GM21367 (cell line): ENCODE measurements around the gene TMOD1.

ENCODE experiments used
- ATAC-seq: cut with Tn5 transposase; IDR thresholded peaks from one replicate; pipeline ENCODE4 v1.9.1; 2021; ENCODE audit not compliant: unreplicated experiment

Gene TMOD1

DNA sequence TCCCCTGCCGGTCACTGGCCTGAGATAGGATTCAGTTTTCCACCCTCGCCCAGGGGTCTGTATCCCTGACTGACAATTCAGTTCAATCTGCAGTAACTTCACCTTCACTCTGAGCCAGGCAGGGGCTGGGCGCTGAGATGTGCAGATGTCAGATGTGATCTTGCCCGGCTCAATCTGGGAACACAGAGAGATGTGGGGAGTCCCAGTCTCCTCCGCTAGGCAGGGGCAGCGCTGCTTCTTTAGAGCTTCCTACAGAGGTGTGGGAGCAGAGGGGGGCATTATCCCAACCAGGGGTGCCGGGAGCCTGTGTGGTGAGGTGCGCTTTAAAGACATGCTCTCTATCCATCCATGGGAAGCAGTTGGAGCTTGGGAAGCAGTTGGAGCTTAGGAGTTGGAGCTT lies 14.6 kb downstream of the TMOD1 start:
- no peak for ATAC-seq

GRCh38 chr9:97517331-97518089 lies 16.0 kb downstream of the TMOD1 start:
- ATAC-seq = no peak

DNA sequence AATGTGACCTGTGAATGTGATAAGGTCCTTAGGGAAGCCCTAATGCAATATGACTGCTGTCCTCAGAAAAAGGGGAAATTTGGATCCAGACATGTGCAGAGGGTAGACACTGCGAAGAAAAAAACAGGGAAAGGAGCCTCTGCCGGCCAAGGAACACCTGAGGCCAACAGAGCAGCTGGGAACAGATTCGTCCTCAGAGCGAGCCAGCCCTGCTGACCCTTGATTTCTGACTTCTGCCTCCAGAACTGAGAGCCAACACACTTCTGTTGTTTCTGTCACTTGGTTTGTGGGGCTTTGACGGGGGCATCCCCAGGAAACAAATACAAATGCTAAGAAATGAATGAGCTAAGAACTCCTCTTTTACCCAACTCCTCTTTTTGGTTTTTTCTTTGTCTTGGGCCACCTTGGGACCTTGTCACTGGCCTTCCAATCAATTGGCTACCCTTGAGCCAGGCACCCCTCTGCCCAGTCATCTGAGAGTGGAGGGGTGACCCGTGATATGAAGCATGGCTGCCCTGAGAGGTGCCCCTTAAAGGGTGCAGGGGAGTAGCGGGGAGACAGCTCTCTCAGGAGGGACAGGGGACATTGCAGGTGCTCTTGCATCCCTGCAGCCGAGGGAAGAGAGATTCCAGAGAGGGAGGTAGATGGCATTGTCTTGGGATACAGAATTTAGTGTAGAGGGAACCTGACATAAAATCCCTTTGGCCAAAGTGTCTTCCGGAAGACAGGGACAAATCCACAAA lies 16.9 kb downstream of the TMOD1 start:
- no peak for ATAC-seq

DNA sequence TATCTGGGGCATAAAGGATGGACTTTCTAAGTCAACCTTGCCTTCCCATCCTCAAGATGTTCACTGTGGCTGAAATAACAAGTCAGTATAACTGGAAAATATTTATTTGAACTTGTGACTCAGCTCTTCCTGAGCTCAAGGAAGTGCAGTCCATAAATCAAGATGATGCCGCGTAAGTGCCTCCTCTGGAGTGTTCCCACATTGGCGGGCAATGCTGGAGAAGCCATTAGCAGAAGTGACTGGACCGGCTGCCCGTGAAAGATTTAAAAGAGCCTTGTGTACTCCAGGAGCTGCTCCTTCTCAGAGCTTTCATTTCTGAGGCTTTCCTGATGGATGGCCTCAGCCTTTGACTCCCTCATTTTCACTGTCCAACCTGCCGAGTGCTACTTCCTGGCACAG lies 17.4 kb downstream of the TMOD1 start:
- ATAC-seq = no peak

DNA sequence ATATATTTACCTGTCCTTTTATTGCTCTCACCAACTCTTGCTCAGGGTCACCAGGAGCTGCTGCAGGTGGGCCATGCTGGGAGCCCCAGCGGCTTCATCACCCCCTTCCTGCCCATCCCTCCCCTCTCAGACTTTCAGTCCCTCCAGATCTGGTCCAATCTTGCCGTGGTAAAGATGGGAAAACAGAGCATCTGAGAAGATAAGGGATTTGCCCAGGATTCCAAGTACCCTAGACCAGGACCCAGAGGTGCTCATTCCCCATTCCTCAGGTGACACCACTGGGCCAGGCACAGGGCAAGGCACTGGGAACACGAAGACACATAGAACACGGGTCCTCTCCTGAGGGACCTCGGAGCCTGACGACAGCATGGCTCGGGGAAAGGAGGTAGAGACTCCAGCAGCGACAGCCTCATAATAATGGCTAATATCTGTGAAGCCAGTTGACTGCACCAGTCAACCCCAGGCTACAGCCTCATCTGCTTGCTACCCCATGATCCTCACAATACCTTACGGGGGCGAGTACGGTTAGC lies 18.0 kb downstream of the TMOD1 start:
- no peak for ATAC-seq

- no peak for ATAC-seq
These were observed 20.3 kb downstream of the TMOD1 start for GRCh38 chr9:97521576-97522333.

DNA sequence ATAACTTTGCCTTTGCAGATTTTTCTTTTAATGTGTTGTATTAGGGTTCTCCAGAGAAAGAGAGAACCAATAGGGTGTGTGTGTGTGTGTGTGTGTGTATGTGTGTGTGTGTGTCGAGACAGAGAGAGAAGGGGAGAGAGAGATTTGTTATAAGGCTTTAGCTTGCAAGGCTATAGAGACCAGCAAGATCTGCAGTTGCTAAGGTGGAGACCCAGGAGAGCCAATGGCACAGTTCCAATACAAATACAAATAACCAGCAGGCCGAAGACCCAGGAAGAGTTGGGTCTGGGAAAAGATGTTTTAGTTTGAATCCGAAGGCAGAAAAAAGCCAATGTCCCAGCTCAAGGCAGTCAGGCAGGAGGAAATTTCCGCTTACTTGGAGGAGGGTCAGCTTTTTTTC lies 23.0 kb downstream of the TMOD1 start:
- no peak for ATAC-seq

DNA sequence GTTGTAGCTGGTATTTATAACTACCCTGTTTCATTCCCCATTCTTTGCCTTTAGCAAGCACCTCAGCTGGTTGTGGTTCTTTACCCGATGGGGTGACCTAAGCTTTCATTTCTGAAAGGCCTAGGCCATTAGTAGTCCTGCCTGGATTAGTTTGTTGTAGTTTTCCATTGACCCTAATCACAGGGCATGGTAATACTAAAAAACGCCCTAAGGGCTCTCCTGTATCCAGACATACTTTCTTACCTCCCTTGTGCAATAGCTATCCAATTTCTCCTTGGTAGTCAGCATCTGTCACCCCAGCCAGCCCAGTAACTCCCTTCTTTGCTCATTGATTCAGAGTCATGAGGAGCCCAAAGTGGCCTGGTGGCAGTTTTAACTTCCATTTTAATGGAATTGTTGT lies 24.0 kb downstream of the TMOD1 start:
- ATAC-seq = no peak

GRCh38 chr9:97526895-97527575 lies 25.6 kb downstream of the TMOD1 start:
- no peak for ATAC-seq

- ATAC-seq = no peak
These were observed 26.4 kb downstream of the TMOD1 start for GRCh38 chr9:97527626-97528528.

GRCh38 chr9:97528529-97529230 lies 27.2 kb downstream of the TMOD1 start:
- ATAC-seq = no peak

DNA sequence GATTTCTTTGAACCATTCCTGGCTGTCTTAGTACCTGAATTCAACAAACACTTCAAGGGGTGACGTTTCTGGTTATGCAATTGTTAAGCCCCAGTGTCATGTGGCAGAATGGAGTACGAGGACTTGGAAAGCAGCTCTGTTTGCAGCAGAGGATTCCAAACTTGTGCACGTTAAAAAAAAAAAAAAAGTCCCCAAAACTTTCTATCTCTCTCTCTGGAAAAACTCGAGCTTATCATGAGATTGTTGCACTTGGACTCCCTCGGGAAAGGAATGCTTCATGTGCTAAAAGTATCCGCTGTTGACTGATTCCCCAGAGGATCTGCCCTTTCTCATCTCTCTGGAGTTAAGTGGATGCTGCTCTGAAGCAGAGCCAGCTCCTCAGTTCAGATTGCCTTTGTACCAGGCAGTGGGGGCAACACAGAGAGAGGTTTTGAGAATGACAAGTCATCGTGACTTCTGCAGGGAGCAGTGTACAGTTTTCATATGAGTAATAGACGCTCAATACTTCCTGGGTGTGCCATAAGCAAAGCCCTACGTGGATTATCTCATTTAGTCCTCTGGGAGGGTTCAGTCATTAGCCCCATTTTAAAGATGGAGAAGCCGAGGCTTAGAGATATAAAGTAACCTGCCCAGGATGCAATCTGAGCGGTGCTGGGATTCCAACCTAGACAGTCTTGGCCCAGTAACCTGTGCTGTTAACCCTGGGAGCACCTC lies 28.1 kb downstream of the TMOD1 start:
- peak; percentile 76 for ATAC-seq

GRCh38 chr9:97531888-97532376 lies 30.5 kb downstream of the TMOD1 start:
- no peak for ATAC-seq

GRCh38 chr9:97534185-97534584 lies 32.7 kb downstream of the TMOD1 start:
- no peak for ATAC-seq

- no peak for ATAC-seq
These were observed 33.6 kb downstream of the TMOD1 start for GRCh38 chr9:97534961-97535594.

DNA sequence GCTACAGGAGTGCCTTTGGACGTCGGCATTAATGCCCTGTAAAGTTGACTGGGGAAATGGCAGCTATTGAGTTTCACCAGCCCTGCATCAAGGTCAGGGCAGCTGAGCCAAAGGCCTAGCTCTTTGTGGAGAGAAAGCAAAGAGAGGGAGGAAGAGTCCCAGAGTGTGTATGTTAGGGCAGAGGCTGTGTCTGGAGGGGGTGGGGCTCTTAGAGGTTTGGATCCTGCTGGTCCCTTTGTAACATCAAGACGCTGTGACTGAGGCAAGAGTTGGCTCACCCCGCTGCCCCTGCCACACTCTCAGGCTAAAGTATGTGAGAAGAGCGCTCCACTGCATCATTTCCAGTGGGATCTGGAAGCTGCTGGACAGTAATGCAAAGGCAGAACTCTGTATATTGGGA lies 34.3 kb downstream of the TMOD1 start:
- no peak for ATAC-seq

DNA sequence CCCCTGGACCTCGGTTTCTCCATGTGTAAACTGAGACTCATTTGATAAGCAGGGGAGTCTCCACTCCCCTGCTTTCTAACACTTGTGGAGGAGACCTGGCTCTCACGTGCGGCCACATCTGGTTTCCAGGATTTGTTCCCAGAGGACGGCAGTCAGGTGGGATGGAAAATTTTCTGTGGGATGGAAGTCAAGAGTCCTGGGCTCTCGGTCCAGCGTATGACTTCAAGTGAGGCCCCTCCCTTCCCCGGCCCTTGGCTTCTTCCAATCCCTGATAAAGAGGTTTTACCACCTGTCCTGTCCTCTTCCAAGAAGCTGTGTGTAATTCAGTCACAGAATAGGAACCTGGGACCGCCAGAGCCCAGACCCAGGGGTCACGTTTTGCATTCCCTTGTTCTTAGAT lies 35.0 kb downstream of the TMOD1 start:
- ATAC-seq = no peak

- ATAC-seq = no peak
These were observed 42.1 kb downstream of the TMOD1 start for GRCh38 chr9:97543561-97543960.
